ENCODE measurements around the gene C9orf85. TPM values are rescaled to one million over a fixed set of nuclear protein-coding genes. Genes with fewer than 3 reads are reported as not detected.

C9orf85 gene, protein sequence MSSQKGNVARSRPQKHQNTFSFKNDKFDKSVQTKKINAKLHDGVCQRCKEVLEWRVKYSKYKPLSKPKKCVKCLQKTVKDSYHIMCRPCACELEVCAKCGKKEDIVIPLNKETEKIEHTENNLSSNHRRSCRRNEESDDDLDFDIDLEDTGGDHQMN
- total RNA-seq, result 17.5 and 21.8 TPM in 2 replicates

DNA sequence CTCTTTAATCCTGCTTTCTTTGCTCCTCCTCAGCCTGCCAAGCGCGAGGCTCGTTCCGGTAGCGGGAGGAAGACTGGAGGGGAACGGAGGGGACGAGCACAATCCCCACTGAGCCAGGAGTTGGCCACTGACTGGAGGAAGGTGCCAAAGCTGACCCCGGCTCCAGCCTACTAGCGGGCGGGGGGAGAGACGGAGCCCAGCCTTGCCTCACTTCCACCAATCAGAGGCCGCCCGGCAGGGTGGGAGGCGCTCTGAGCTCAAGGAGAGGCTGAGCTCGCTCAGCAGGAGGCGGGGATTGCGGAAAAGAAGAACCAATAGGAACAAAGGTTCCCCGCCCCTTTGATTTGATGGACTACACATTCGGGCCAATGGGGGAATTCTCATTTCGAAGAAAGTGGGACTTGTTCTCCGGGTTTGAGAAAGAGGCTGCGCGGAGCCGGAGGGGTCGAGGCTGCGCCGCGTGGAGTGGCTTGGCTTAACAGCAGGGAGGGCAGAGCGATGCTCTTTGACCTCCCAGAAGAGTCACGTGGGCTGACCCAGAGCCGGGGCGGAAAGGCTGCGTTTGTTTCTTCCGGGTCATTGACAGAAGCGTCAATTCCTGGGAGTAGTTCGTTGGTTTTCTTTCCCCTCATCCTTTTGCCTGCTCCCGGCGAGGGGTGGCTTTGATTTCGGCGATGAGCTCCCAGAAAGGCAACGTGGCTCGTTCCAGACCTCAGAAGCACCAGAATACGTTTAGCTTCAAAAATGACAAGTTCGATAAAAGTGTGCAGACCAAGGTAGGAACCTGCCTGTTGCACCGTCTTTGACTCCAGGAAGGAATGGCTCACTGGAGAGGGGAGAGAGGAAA, at the start of gene C9orf85, which contains the start of gene ABHD17B:
Gene C9orf85 (plus strand): TSS at position 579 of the 847 bp plus-strand sequence. CDS start 96 bp downstream, at position 675.
Gene ABHD17B (minus strand): TSS at position 133 of the 847 bp plus-strand sequence. CDS start 36,113 bp downstream, outside the sequence.

Small RNA genes lying within 50 kb of the gene (small RNA-seq; reads per million reads assigned to genes)
- gene HSPB1P1 (not detected), gene RF00019 (not detected)

Other genes starting within 250 kb of the C9orf85 start
- gene CEMIP2, start 143.1 kb upstream of the C9orf85 start, total RNA-seq, result 27.6 and 38.8 TPM in 2 replicates
- 20.9 and 25.6 TPM in 2 replicates for gene ABHD17B, start 446 bp upstream of the C9orf85 start, total RNA-seq
- gene C9orf57, start 149.0 kb downstream of the C9orf85 start, total RNA-seq, result not detected in 2 replicates
- gene GDA, start 237.8 kb downstream of the C9orf85 start, total RNA-seq, result not detected in 2 replicates